Kidney (tissue), 14 donors: ENCODE measurements around the gene TMED5. TPM values are rescaled to one million over a fixed set of nuclear protein-coding genes. Genes with fewer than 3 reads are reported as not detected.

ENCODE experiments used
- DNase-seq, 5 donors: peaks; one replicate each; pipeline ENCODE4 v3.0.0-alpha.2; 2013 to 2020
- FAIRE-seq: peaks from 2 replicates; lab custom pipeline; 2012; peaks lifted over from hg19 to GRCh38; lab: Jason Lieb, UNC
- H3K27ac ChIP-seq, 2 donors: one replicate each; pipeline ENCODE4 v1.7.0; 2013; ENCODE audit warnings: low read depth in 2 of 2, low read length in 2 of 2, inconsistent platforms in 1 of 2
- H3K27me3 ChIP-seq: one replicate; pipeline ENCODE4 v1.7.1; 2013; ENCODE audit warnings: low read length, inconsistent platforms; ENCODE audit not compliant: control insufficient read depth, insufficient read depth
- H3K36me3 ChIP-seq, 3 donors: one replicate each; pipeline versions ENCODE4 v1.7.0 to v1.7.1; 2013; ENCODE audit warnings: low read length in 3 of 3, control low read depth in 1 of 3, inconsistent platforms in 1 of 3; ENCODE audit not compliant: insufficient read depth in 3 of 3, control insufficient read depth in 2 of 3
- H3K4me1 ChIP-seq, 3 donors: one replicate each; pipeline versions ENCODE4 v1.7.0 to v1.7.1; 2013; ENCODE audit warnings: low read length in 3 of 3, inconsistent platforms in 1 of 3, low read depth in 1 of 3; ENCODE audit not compliant: control insufficient read depth in 2 of 3, insufficient read depth in 2 of 3
- H3K4me3 ChIP-seq, 3 donors: one replicate each; pipeline versions ENCODE4 v1.7.0 to v1.8.1; 2013; ENCODE audit warnings: low read length in 3 of 3, control low read depth in 1 of 3, inconsistent platforms in 1 of 3
- H3K9ac ChIP-seq, 3 donors: one replicate each; pipeline versions ENCODE4 v1.7.0 to v1.7.1; 2013; ENCODE audit warnings: low read length in 3 of 3, control low read depth in 1 of 3, inconsistent platforms in 1 of 3
- H3K9me3 ChIP-seq, 3 donors: one replicate each; pipeline versions ENCODE4 v1.7.0 to v1.7.1; 2013; ENCODE audit warnings: low read length in 3 of 3, control low read depth in 1 of 3, inconsistent platforms in 1 of 3; ENCODE audit not compliant: control insufficient read depth in 2 of 3, insufficient read depth in 1 of 3
- intact Hi-C: fragments of 100-400 bp; cut with DNase I; formaldehyde crosslinking; loops from one replicate; pipeline ENCODE4 v1.11.1; 2022
- polyA plus RNA-seq: library from polyadenylated mRNA; stranded (reverse); fragments of 350-450 nt; fragmentation: Illumina TruSeq; extraction: RNeasy Lipid Tissue Mini Kit (QIAGEN cat#74804); gene quantifications from one replicate; pipeline ENCODE4 v1.2.3, GENCODE V29; 2014; ENCODE audit warnings: low read depth, low replicate concordance; ENCODE audit not compliant: insufficient read depth
- total RNA-seq: library from RNA; stranded (reverse); fragmentation: NEBNext Ultra II Directional; extraction: Animal tissue kit (Norgen Biotek cat#: 25700); gene quantifications from one replicate; pipeline ENCODE4 v1.2.1, GENCODE V29; 2021
- TF ChIP-seq, protein P1 (sequence below): IDR thresholded peaks from 3 replicates; pipeline ENCODE4 v1.5.1; 2012; ENCODE audit warnings: mild to moderate bottlenecking, moderate library complexity, borderline replicate concordance; ENCODE audit not compliant: insufficient read depth; ENCODE audit errors: extremely low read depth
- donor health status: control.
- donor health status: control.
- donor health status: control.
- donor health status: control.
- donor health status: control.
- donor health status: DM: yes; HTN: yes; CAD: no.
- donor health status: Normal renal cell carcinoma (clear cell type).

TMED5 gene
- total and polyA plus RNA-seq, 2 donors from 2014 or later: 45.3 to 55.2 TPM

DNA sequence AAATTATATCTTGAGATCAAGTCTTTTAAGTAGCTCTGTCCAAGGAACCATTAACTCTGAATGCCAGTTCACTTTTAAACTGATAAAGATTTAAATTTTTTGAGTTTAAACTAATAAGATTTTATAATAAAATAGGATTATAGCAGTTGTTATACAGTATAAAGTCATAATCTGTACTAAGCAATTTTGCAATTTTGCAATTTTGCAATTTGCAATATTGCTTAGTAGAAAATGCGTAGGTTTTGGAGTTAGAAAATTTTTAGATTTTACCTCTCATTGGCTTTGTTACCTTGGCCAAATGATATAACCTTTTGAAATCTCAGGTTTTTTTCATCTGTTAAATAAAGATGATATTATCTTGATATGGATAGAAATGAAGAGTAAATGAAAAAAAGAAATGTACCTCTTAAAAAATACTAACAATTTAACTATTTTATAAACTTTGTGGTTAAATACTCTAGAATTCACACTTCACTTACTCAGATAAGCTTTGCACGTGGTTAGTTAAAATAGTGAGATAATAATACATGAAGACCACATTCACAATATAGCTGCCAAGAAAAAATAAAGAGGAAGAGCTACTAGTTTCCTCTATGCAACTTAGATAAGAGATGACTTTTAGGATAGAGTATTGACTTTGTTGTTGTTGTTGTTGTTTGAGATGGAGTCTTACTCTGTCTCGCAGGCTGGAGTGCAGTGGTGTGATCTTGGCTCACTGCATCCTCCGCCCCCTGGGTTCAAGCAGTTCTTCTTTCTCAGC, 14.2 kb upstream of the TMED5 start:
- no peak overlapping the region for H3K9ac ChIP-seq
- FAIRE-seq: peak; percentile 59
- H3K4me3 ChIP-seq: no peak overlapping the region
- intact Hi-C loops: no loop called here
- H3K36me3 ChIP-seq: no peaks in the 10 kb centered on the region
- H3K9me3 ChIP-seq: no peaks in the 10 kb centered on the region
- no peaks in the 10 kb centered on the region for H3K27me3 ChIP-seq
- H3K27ac ChIP-seq: no peak overlapping the region
- no peaks in the 10 kb centered on the region for H3K4me1 ChIP-seq
- no peak for DNase-seq
- TF ChIP-seq, protein P1, sequence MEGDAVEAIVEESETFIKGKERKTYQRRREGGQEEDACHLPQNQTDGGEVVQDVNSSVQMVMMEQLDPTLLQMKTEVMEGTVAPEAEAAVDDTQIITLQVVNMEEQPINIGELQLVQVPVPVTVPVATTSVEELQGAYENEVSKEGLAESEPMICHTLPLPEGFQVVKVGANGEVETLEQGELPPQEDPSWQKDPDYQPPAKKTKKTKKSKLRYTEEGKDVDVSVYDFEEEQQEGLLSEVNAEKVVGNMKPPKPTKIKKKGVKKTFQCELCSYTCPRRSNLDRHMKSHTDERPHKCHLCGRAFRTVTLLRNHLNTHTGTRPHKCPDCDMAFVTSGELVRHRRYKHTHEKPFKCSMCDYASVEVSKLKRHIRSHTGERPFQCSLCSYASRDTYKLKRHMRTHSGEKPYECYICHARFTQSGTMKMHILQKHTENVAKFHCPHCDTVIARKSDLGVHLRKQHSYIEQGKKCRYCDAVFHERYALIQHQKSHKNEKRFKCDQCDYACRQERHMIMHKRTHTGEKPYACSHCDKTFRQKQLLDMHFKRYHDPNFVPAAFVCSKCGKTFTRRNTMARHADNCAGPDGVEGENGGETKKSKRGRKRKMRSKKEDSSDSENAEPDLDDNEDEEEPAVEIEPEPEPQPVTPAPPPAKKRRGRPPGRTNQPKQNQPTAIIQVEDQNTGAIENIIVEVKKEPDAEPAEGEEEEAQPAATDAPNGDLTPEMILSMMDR: no peak

DNA sequence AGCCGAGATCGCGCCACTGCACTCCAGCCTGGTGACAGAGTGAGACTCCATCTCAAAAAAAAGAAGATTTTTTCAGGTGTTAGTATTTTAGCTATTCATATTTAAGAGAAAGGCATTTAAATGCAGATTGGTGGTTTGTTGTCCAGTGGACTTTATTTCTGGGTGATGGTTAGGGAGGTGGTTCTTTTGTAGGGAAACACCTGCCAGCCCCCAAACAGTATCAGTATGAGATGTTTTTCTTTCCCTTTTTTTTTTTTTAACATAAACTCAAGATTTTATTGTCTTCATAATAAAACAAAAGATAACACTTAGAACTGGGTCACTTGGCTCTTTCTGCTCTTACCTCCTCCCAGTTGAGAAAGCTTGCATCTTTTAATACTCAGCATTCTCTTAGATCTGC, 10.2 kb upstream of the TMED5 start:
- H3K9me3 ChIP-seq: no peaks in the 10 kb centered on the region
- no peak overlapping the region for H3K9ac ChIP-seq
- H3K36me3 ChIP-seq: no peaks in the 10 kb centered on the region
- intact Hi-C loops: no loop called here
- no peak overlapping the region for H3K4me3 ChIP-seq
- no peak overlapping the region for H3K27ac ChIP-seq
- H3K4me1 ChIP-seq: no peaks in the 10 kb centered on the region
- FAIRE-seq (no peak), DNase-seq (no peak)
- no peaks in the 10 kb centered on the region for H3K27me3 ChIP-seq
- TF ChIP-seq, protein P1: no peak

DNA sequence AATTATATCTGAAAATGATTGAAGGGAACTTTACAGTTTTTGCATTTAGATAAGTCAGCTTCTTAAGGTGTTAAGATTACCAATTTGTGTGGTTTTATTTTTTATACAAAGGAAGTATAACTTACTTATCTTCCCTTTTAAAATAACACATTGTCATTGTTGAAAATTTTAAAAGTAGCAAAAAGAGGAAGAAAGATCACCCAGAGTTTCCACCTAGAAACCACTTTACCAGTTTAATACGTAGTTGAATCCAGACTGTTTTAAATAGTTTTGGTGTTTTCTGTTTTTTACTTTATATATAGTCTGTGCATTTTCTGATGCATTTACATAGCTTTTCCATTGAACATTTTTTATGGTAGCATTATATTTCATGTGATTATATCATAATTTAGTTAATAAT, 6.5 kb upstream of the TMED5 start:
- no peaks in the 10 kb centered on the region for H3K27me3 ChIP-seq
- H3K9me3 ChIP-seq: no peaks in the 10 kb centered on the region
- FAIRE-seq: peak; percentile 77
- H3K27ac ChIP-seq: no peak overlapping the region
- H3K4me1 ChIP-seq: no peaks in the 10 kb centered on the region
- H3K9ac ChIP-seq: no peak overlapping the region
- DNase-seq: no peak
- no peaks in the 10 kb centered on the region for H3K36me3 ChIP-seq
- TF ChIP-seq, protein P1: no peak
- no peak overlapping the region for H3K4me3 ChIP-seq
- intact Hi-C loops: no loop called here
